Body of pancreas (tissue), 4 donors: ENCODE results near the gene SLC38A10.

Experiments
- CTCF ChIP-seq, 7 experiments: fragments of 450-650 bp in 4 of 7; fragments of 200-600 bp in 3 of 7; sonication (generic) in 3 of 7; IDR thresholded peaks; one replicate each; pipeline ENCODE4 v1.5.1; 2016 to 2019; ENCODE audit warnings: antibody characterized with exemption in 7 of 7
- POLR2A ChIP-seq, 3 donors: fragments of 450-650 bp; IDR thresholded peaks; one replicate each; pipeline ENCODE4 v1.6.1; 2016; ENCODE audit warnings: antibody characterized with exemption in 3 of 3, mild to moderate bottlenecking in 2 of 3

- TF ChIP-seq CTCF (IDR thresholded peaks at IDR 0.05) (no peak), POLR2A (IDR thresholded peaks at IDR 0.05) (no peak)
These were observed 5.6 kb upstream of the SLC38A10 start for GRCh38 chr17:81300586-81301155.
